Measurements from ENCODE around the gene SEZ6L.

The SEZ6L gene

GRCh38 chr22:26342745-26343410 lies 173.6 kb downstream of the SEZ6L start:
- DNase-seq: no peak

DNA sequence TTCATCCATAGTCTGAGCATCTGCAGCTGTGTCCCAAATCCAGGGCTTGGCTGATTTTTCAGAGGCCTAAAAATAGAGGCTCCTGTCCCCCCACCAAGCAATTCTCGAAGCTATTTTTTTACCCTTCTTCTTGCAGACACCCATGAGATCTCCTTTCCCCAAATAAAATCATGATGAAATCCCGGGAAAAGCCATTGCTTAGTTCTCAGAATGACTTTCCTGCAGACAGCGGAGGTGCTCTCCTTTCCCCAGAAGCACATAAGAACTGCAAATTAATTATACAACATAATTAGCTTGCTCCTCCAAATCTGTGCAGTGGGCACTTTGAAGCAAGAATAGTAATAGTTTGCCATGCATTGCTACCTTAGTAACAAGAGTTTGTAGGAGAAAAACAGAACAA lies 176.2 kb downstream of the SEZ6L start:
- DNase-seq: no peak

DNA sequence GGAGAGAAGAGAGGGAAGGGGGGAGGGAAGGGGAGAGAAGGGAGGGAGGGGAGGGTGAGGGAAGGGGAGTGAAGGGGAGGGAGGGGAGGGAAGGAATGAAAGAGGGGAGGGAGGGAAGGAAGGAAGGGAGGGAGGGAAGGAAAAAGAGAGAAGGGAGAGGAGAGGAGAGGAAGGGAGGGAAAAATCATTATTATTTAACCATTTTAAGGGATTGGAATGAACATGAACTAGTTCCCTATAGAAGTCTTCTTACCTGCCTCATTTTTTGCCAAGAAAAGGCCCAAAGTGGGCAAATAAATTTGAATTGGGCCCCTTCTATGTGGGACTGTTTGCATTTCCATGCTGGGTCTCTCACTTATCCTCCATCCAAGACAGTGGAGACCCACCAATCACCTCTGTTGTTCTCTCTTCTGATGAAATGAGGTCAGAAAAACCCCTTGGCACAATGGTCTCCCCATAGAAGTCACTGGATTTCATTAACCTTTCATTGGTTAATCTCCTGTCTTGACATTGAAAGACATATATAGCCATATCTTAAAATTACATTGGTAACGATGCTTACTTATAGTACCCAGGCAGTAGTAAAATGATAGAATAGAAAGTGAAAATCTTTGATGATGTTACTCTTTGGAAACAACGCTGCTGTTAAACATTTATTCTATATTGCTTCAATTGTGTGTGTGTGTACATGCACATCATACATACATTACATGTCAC lies 179.7 kb downstream of the SEZ6L start:
- DNase-seq: no peak

DNA sequence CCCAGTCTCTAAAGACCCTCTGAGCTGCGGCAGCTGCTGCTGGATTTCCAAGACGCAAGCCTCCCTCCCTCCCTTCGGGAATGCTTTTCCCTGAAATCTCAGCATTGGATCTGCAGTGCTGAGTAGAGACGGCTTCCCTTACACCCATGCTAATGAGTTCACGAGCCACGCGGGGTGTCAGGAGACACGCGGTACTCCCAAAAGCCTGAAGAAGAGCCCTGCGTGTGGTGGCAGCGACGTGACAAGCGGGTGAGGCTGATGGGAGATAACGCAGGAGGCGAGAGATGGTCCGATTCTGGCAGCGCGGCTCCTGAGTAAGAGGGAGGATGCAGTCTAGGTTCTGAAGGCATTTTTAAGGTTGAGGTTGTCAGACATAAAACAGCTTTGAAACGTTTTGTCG lies 185.4 kb downstream of the SEZ6L start:
- no peak for DNase-seq

DNA sequence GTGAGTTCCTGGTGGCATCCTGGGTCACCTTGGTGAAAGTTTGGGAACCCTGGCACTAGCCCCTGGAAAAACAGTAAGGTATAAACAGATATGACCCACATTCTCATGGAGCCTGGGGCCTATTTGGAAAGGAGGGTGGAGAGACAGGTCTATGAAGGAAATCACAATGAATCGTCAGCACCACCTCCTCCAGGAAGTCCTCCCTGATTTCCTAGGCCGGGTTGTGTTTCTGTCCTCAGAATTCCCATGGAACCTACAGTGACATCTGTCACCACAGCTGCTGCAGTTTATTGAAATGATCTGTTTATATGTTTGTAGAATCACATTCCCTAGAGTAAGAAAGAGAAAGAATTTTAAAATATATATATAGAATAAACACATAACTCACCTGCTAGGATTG lies 188.0 kb downstream of the SEZ6L start:
- no peak for DNase-seq

- no peak for DNase-seq
These were observed 188.6 kb downstream of the SEZ6L start for GRCh38 chr22:26357813-26358212.

DNA sequence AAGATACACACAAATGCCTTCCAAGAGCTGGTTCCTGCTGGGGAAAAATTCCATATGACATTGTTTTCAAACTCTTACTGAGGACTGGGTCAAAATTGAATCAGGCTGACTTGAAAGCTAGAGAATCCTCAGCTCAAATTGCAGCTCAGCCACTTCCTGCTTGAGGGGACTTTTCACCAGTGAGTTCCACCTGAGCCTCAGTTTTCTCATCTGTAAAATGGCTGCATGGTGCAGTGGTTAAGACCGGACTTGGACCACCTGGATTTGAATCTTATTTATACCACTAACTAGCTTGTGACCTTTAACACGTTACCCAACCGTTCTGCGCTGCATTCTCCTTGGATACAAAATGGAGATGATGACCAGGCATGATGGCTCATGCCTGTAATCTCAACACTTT lies 189.9 kb downstream of the SEZ6L start:
- no peak for DNase-seq

DNA sequence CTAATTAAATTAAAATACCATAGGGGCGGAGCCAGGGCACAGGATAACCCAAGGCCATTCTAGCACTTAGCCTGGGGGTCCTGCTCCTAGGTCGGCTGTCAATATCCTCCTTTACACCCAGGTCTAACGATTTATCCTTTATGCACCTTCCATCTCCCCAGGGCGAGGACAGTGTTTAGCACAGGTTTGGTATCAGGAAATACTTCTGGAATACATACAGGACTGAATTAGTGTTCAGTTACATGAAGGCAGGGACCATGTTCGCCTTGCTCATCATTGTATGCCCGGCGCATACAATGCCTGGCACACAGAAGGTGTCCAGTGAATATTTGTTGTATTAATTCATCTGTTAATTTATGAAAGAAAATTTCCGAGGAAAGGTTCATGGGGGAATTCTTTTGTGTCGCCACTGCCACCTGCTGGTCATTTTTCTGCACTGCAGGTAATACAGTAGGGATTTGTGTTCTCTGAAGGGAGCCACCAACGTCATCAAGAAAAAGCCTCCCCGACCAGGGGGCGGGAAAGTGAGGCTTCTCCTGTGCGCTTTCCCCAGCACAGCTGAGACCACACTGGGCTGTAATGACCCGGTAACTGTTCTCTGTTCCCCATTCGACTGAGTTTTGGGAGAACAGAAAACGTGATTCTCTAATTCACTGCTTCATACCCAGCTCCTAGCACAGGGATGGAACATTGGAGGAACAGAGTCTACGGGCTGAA lies 191.1 kb downstream of the SEZ6L start:
- no peak for DNase-seq

DNA sequence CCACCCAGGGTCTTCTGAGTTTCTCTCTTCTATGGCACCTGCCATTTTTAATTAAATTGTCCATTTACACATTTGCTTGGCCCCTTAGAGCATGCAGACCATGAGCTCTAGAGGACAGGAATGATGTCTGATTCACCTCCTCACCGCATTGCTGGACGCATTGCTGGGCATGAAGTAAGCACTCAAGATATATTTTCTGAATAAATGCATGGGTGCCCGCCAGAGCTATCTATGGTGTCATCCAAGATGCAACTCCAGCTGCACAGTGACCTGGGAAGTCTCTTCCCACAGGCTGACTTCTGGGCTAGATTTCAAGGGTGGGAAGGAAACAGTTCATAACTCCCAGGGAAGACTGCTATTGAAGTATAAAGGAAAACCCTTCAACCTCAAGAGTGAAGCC lies 193.2 kb downstream of the SEZ6L start:
- no peak for DNase-seq

DNA sequence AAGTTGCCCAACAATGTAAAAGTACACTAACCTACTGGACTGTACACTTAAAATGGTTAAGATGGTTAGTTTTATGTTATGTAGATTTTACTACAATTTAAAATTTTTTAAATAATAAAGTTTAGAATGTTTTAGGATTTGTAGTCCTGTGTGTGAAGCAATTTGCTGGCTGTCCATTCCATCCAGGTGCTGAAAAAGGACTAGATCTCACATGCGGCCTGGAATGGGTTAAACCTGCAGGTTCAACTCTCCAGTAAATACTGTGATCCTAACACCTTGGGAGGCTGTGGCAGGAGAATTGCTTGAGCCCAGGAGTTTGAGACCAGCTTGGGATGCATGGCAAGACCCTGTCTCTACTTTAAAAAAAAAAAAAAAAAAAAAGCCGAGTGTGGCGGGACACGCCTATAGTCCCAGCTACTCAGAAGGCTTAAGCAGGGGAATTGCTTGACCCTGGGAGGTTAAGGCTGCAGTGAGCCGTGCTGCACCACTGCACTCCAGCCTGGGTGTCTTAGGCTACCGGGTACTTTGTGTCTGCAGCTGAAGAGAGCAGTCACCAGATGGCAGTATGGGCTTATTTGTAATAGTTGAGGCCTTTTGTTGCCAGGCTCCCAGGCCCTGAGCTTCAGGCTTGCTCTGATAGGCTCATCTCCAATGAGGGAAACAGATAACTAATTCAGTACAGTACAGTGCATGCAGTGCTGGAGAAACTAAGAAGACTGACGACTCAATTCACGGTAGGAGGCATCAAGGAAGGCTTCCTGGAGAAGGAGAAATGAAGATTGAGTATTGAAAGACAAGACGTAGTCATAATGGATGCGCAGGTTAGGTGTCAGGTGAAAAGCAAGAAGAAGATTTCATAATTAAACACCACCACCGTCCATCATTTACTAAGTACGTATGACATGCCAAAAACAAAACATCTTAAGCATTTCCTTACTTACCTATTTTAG lies 195.1 kb downstream of the SEZ6L start:
- no peak for DNase-seq

GRCh38 chr22:26367402-26368245 lies 198.4 kb downstream of the SEZ6L start:
- no peak for DNase-seq

DNA sequence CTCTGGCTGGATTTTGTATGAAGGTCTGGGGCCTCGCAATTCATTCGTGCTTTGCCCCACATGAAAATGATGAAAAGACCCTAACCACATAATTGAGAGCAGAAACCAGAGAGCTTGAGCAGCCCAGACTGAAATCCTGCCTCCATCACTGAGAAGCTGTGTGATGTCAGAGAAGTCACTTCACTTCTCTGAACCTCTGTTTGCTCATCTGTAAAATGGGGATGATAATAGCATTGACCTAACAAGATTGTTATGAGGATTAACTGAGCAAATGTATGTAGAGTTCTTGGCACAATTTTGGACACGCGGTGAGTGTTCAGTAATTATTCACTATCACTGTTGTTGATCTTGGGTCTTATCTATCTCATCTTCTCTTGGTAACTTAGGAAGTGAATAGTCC lies 203.6 kb downstream of the SEZ6L start:
- no peak for DNase-seq

GRCh38 chr22:26374391-26375026 lies 205.2 kb downstream of the SEZ6L start:
- no peak for DNase-seq

GRCh38 chr22:26377170-26377830 lies 208.0 kb downstream of the SEZ6L start:
- DNase-seq: no peak

GRCh38 chr22:26380072-26380830 lies 211.0 kb downstream of the SEZ6L start:
- no peak for DNase-seq

GRCh38 chr22:26382782-26383181 lies 213.5 kb downstream of the SEZ6L start:
- DNase-seq: no peak

GRCh38 chr22:26383968-26384556 lies 214.8 kb downstream of the SEZ6L start:
- DNase-seq: no peak

- DNase-seq: no peak
These were observed 215.9 kb downstream of the SEZ6L start for GRCh38 chr22:26385164-26385563.

GRCh38 chr22:26389125-26389524 lies 219.9 kb downstream of the SEZ6L start:
- DNase-seq: no peak

DNA sequence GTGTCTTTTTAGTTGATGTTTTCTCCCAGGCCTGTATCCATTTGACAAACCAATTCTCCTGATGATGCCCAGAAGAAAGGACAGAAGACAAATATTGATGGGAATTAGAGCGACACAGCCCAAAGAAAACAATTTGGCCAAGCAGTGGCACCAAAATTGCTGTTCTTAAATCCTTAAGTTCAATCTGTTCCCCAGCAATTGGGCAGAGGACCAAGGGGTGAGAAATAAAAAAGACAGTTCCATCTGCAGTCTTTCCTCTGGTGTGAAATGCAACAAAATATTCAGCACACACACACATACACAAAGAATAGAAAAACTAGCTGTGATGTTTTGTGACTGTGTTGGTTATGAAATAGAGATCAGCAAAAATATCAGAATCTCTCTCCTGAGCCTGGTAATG lies 221.8 kb downstream of the SEZ6L start:
- no peak for DNase-seq
